ENCODE data around the gene EIPR1. TPM values are rescaled to one million over a fixed set of nuclear protein-coding genes. Genes with fewer than 3 reads are reported as not detected.

Gene EIPR1
- total and polyA plus RNA-seq, 2 of the 4 experiments (the other 2 are of a cell fraction): 46.5 to 67.4 TPM

DNA sequence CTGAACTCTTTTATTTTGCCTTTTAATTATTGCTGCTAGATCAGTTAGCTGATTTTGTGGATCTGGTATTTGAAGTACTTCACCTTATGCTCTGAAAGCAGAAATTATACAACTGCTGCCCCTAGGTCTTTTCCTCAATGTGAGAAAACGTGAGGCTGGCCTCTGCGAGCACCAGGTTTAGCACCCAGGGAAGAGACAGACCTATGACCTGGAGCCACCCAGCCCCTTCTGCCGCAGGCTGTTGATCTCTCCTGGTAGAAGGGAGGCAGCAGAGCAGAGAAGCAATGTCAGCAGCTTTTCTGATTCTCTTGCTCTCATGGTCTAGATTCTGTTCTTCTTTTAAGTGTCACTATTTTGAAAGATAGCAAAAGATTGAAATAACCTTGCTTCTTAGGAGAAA lies 21.8 kb upstream of the EIPR1 start:
- Histone ChIP-seq H4K20me1 (ENCODE audit: insufficient read depth, low read length) (peaks cover 10% of the 10 kb centered on the region), H2BK20ac (ENCODE audit: low read depth, low read length) (no peak overlapping the region), H2AK5ac (ENCODE audit: low read depth, low read length) (no peak overlapping the region), H2AK9ac (replicated peaks; ENCODE audit: low read depth, low read length, poor library complexity) (no peak overlapping the region), H2BK15ac (ENCODE audit: low read depth, low read length) (no peak overlapping the region), H2BK5ac (ENCODE audit: low read depth, low read length, poor library complexity, severe bottlenecking) (no peak overlapping the region), H4K5ac (ENCODE audit: low read depth, low read length) (no peak overlapping the region; the same call in 1 of the 2 replicates), H3K36me3 (ENCODE audit: control insufficient read depth, insufficient read depth, low read length) (peaks cover 31% of the 10 kb centered on the region), H3K79me1 (ENCODE audit: low read depth in 1 of 2, low read length in 2 of 2) (peaks cover 37 to 41% of the 10 kb centered on the region in 2 experiments), H3K4me2 (ENCODE audit: low read depth, low read length) (no peak overlapping the region), H3K4me3 (ENCODE audit: insufficient read depth, low read depth, low read length) (no peak overlapping the region), H4K8ac (ENCODE audit: low read depth in 2 of 2, low read length in 2 of 2) (no peak overlapping the region), H2BK120ac (ENCODE audit: low read depth, low read length) (no peak overlapping the region), H3K9me1 (ENCODE audit: insufficient read depth, low read length) (peaks cover 3% of the 10 kb centered on the region; the same call in 1 of the 2 replicates), H3K4me1 (ENCODE audit: control insufficient read depth, insufficient read depth, low read length) (peaks cover 1% of the 10 kb centered on the region; the same call in 1 of the 2 replicates), H3K56ac (ENCODE audit: extremely low read depth, insufficient read depth, low read length) (no peak overlapping the region), H3K4ac (ENCODE audit: low read depth, low read length) (no peak overlapping the region), H3K18ac (ENCODE audit: low read depth, low read length) (no peak overlapping the region), H2AFZ (replicated peaks; ENCODE audit: low read length, poor library complexity) (no peak overlapping the region), H3K9ac (ENCODE audit: low read depth, low read length) (no peak overlapping the region), H4K91ac (ENCODE audit: insufficient read depth, low read depth, low read length) (no peak overlapping the region), H3K27me3 (ENCODE audit: control insufficient read depth, insufficient read depth, low read length) (no peaks in the 10 kb centered on the region), H3K27ac (ENCODE audit: insufficient read depth, low read length) (no peak overlapping the region), H3K23ac (ENCODE audit: low read depth, low read length) (no peak overlapping the region; the same call in 1 of the 2 replicates), H3K14ac (replicated peaks; ENCODE audit: low read depth, low read length) (no peak overlapping the region), H3K9me3 (ENCODE audit: control insufficient read depth, insufficient read depth, low read length) (peaks cover 11% of the 10 kb centered on the region)
- TF ChIP-seq RAD21 (IDR thresholded peaks at IDR 0.05; ENCODE audit: low read length) (no peak), MAZ (IDR thresholded peaks at IDR 0.05; ENCODE audit: borderline replicate concordance, low read depth, low read length) (no peak), POLR2A (IDR thresholded peaks at IDR 0.05; ENCODE audit: low read depth, low read length) (no peak), CEBPB (IDR thresholded peaks at IDR 0.05; ENCODE audit: low read depth, low read length) (no peak), SMC3 (IDR thresholded peaks at IDR 0.05; ENCODE audit: low read depth, low read length) (no peak), CHD1 (IDR thresholded peaks at IDR 0.05; ENCODE audit: low read depth, low read length) (no peak), FOS (IDR thresholded peaks at IDR 0.05; ENCODE audit: low read depth, low read length) (no peak), RFX5 (IDR thresholded peaks at IDR 0.05; ENCODE audit: low read depth, low read length) (no peak), RCOR1 (IDR thresholded peaks at IDR 0.05; ENCODE audit: insufficient replicate concordance, low read length) (no peak), MXI1 (IDR thresholded peaks at IDR 0.05; ENCODE audit: borderline replicate concordance, low read depth, low read length) (no peak), MAFK (IDR thresholded peaks at IDR 0.05; ENCODE audit: low read depth, low read length) (no peak), BHLHE40 (IDR thresholded peaks at IDR 0.05; ENCODE audit: low read depth, low read length) (no peak), NFE2L2 (IDR thresholded peaks at IDR 0.05; ENCODE audit: low read depth, low read length) (no peak)
- TF ChIP-seq, protein P1, sequence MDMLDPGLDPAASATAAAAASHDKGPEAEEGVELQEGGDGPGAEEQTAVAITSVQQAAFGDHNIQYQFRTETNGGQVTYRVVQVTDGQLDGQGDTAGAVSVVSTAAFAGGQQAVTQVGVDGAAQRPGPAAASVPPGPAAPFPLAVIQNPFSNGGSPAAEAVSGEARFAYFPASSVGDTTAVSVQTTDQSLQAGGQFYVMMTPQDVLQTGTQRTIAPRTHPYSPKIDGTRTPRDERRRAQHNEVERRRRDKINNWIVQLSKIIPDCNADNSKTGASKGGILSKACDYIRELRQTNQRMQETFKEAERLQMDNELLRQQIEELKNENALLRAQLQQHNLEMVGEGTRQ (IDR thresholded peaks at IDR 0.05; ENCODE audit: low read depth, low read length): no peak
- TF ChIP-seq, protein P2, sequence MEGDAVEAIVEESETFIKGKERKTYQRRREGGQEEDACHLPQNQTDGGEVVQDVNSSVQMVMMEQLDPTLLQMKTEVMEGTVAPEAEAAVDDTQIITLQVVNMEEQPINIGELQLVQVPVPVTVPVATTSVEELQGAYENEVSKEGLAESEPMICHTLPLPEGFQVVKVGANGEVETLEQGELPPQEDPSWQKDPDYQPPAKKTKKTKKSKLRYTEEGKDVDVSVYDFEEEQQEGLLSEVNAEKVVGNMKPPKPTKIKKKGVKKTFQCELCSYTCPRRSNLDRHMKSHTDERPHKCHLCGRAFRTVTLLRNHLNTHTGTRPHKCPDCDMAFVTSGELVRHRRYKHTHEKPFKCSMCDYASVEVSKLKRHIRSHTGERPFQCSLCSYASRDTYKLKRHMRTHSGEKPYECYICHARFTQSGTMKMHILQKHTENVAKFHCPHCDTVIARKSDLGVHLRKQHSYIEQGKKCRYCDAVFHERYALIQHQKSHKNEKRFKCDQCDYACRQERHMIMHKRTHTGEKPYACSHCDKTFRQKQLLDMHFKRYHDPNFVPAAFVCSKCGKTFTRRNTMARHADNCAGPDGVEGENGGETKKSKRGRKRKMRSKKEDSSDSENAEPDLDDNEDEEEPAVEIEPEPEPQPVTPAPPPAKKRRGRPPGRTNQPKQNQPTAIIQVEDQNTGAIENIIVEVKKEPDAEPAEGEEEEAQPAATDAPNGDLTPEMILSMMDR (conservative IDR thresholded peaks at IDR 0.05; ENCODE audit: low read depth, low read length): no peak
- TF ChIP-seq, protein P3, sequence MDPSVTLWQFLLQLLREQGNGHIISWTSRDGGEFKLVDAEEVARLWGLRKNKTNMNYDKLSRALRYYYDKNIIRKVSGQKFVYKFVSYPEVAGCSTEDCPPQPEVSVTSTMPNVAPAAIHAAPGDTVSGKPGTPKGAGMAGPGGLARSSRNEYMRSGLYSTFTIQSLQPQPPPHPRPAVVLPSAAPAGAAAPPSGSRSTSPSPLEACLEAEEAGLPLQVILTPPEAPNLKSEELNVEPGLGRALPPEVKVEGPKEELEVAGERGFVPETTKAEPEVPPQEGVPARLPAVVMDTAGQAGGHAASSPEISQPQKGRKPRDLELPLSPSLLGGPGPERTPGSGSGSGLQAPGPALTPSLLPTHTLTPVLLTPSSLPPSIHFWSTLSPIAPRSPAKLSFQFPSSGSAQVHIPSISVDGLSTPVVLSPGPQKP (IDR thresholded peaks at IDR 0.05; ENCODE audit: borderline replicate concordance, low read depth, low read length): no peak
- dilution Hi-C loops (cut with HindIII; ENCODE audit: low sequenced_read_pairs, unreplicated experiment): no loop called here
- in situ Hi-C loops (cut with MboI; ENCODE audit: low sequenced_read_pairs): no loop called here
- POLR2A ChIA-PET (ENCODE audit: unreplicated experiment): no interaction called here
- no CpG with 5 or more reads among the region's 3 CpGs for WGBS, 2 experiments (ENCODE audit: extremely low coverage in 2 of 2, insufficient read length in 1 of 2)
- intact Hi-C loops (cut with micrococcal nuclease): no loop called here
- BruUV-seq (replicated peaks): no TSS peak
- CTCF ChIA-PET: no interaction called here
- DNase-seq (no peak), ATAC-seq (ENCODE audit: low read depth) (0 out of 2 replicates have a peak, but pooled peaks have one; percentile 21)

Data from IMR-90 (cell line).